NCI-H2196 (cell line): ENCODE data around the gene F2R.
"Not testable (repeated sequence)": the region's sequence is repeated elsewhere in the genome, so short reads cannot be mapped to it uniquely, and the experiment has no call there.

ENCODE experiments used
- DNase-seq: peaks from one replicate; lab custom pipeline; 2025; ENCODE audit not compliant: unreplicated experiment; lab: John Stamatoyannopoulos, UW

F2R gene

DNA sequence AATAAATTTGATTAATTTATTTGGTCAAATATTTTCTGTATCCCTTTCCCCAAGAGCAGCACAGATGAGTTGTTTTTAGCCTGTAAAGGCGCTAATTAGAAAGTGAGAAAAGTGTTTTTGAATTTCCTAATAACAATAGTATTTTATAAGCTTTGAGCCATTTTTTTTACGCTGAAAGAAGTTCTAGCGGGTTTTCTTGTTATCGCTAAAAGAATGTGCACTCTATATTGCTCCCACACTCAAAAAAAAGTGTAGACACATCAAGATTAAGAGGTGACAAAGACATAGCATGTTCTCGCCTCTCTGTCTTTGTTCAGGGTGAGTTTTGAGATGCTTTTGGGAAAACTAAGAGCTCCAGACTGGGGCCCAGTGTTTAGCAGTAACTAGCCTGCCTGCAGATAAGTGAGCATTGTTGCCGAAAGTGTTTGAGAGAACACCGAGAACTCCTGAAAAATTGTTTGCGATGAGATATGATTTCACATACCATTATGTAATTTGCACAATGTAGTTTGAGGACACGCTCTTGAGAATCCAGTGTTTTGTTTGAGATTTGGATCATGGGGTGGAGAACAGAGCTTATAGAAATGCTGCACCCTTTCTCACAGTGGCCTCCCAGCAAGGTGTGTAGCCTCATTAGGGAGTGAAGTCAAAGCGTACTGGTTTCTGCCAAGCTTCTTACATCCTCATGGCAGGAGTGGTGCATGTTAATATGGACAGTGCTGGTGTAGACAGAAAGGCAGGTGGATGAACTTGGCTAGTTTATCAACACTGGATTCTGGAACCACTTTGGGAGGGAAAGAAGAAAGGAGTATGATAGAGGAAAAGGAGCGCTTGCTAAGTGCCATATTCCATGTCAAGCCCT is 1.5 kb downstream of the F2R start:
- DNase-seq = no peak

DNA sequence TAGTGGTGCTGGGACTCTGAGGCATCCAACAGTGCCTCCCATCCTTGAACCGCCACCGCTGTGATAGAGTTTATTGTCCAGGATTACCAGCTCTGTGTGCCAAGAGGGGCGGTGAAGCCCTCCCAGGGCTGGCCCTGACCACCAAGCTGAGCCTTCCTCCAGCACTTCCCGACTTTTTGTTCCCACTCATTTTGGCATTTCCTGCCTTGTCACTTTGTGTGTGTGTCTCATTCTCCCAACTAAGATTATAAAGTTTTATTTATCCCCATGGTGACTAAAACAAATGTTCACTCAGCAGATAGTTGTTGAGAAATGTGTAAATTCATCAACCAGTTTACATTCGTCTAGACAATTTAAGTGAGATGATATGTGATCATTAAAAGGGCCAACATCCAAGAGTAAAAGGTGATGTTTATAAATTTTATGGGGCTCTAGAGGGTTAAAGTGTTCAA is 2.5 kb downstream of the F2R start:
- no peak for DNase-seq

DNA sequence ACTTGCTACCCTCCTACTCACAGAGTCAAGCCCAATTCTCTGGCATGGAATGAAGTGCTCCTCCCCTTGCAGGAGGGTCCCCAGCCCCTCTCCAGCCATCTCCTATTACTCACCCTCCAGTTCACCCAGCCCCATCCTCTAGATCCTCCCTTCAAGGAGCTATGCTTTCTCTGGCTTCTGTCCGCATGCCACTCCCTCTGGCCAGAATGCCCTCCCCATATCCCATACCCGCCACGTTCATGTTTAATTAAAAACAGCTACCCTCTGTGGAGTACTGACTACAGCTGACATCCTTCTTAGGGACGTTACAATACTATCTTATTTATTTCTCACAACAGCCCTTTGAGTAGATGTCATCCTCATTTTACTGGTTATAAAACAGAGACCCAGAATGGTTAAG is 3.0 kb downstream of the F2R start:
- DNase-seq = no peak

DNA sequence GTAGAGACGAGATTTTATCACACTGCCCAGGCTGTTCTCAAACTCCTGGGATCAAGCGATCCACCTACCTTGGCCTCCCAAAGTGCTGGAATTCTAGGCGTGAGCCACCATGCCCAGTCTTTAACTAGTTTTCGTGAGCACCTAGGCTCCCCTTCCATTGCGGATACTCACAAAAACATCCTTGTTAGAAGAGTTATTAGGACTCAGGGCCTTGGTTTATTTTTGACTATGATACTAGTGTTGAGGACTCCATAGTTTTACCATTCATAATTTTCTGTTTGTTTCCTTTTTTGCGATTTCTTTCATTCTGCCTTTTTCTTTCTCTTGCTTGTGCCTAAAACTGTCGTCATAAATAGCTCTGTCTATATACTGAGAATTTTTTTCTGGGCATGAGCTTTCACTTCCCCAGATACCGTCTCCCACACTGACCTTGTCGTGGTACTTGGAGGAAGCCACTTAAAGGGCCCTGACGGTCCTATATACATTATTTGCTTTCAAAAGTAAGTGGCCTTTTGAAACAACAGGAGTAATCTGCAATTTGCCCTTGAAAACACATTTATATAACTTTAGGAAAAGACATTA is 5.2 kb downstream of the F2R start:
- no peak for DNase-seq

DNA sequence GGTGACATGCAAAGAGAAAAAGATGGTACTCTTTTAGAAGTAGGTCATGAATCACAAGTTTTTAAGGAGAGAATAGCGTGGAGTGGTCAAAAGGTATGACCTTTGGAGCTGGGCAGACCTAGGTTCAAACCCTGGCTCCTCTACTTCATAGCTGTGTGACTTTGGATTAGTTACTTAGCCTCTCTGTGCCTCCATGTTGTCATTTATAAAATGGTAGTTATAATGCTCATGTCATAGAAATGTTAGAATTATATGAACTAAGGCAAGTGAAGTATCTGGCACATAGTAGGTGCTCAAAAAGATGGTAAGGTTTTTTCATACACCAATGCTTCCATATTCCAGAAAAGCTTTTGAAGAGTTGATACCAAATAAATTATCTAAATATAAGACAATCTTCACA is 7.3 kb downstream of the F2R start:
- DNase-seq = no peak

DNA sequence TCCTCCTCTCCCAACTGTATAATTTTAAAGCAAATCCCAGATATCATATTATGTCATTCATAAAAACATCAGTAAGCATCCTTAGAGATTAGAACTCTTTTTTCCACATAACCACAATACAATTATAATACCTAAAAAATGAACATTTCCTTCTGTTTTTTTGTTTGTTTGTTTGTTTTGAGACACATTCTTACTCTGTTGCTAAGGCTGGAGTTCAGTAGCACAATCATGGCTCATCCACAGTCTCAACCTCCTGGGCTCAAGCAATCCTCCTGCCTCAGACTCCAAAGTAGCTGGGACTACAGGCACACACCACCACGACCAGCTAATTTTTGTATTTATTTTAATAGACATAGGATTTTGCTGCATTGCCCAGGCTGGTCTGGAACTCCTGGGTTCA is 8.0 kb downstream of the F2R start:
- no peak for DNase-seq

DNA sequence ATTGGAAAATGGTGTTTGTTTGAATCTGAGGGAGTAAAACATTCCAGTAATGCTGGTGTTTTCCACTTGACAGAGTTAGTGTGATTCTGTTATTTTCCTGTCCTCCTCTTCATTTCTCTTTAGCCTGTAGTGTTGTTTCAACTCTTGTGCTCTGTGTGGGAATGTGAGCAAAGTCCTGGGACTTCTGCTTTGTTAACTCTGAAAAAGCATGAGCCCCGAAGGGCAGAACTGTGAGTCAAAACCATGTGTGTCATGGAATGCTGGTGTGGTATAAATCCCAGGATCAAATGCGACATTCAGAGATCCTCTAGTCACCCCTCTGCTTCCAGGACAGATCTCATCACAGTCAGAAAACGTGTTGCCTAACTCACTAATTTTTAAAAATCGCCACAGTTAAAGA is 8.9 kb downstream of the F2R start:
- DNase-seq = no peak

DNA sequence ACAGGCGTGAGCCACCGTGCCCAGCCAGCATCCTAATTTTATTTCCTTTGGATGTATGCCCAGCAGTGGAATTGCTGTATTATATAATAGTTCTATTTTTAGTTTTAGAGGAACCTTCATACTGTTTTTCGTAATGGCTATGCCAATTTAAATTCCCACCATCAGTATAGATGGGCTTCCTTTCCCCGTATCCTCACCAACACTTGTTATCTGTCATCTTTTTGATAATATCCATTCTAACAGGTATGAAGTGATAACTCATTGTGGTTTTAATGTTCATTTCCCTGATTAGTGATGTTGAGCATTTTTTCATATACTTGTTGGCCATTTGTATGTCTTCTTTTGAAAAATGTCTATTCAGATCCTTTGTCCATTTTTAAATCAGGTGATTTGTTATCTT is 13.0 kb downstream of the F2R start:
- DNase-seq = no peak

DNA sequence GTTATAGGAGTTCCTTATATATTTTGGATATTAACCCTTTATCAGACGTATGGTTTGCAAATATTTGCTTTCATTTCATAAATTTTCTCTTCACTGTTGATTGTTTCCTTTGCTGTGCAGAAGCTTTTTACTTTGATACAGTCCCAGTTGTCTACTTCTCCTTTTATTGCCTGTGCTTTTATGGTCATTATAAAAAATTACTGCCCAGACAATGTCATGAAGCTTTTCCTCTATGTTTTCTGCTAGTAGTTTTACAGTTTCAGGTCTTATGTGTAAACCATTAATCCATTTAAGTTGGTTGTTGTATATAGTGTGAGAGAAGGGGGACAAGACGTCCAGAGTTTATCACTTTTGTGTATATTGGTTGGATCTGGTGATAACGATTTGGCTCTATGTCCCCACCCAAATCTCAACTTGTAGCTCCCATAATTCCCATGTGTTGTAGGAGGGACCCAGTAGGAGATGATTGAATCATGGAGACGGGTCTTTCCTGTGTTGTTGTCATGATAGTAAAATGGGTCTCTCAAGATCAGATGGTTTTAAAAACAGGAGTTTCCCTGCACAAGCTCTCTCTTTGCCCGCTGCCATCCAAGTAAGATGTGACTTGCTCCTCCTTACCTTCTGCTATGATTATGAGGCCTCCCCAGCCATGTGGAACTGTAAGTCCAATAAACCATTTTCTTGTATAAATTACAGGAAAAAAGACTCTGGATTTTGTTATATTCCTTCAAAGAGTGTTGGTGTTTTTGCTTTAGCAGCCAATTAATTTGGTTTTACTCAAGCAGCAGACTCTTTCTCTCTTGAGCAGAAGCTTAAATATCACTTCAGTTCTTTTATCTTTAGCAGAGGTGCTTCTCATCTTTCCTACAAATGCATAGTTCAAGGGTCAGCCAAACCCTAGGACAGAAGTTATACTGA is 13.7 kb downstream of the F2R start:
- no peak for DNase-seq

DNA sequence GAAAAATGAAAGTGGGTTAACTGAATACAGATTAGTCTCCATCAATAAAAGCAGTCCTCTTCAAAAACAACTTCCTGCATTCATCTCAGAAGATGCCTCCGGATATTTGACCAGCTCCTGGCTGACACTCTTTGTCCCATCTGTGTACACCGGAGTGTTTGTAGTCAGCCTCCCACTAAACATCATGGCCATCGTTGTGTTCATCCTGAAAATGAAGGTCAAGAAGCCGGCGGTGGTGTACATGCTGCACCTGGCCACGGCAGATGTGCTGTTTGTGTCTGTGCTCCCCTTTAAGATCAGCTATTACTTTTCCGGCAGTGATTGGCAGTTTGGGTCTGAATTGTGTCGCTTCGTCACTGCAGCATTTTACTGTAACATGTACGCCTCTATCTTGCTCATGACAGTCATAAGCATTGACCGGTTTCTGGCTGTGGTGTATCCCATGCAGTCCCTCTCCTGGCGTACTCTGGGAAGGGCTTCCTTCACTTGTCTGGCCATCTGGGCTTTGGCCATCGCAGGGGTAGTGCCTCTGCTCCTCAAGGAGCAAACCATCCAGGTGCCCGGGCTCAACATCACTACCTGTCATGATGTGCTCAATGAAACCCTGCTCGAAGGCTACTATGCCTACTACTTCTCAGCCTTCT is 16.6 kb downstream of the F2R start:
- no peak for DNase-seq

DNA sequence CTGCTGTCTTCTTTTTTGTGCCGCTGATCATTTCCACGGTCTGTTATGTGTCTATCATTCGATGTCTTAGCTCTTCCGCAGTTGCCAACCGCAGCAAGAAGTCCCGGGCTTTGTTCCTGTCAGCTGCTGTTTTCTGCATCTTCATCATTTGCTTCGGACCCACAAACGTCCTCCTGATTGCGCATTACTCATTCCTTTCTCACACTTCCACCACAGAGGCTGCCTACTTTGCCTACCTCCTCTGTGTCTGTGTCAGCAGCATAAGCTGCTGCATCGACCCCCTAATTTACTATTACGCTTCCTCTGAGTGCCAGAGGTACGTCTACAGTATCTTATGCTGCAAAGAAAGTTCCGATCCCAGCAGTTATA is 17.1 kb downstream of the F2R start:
- no peak for DNase-seq

DNA sequence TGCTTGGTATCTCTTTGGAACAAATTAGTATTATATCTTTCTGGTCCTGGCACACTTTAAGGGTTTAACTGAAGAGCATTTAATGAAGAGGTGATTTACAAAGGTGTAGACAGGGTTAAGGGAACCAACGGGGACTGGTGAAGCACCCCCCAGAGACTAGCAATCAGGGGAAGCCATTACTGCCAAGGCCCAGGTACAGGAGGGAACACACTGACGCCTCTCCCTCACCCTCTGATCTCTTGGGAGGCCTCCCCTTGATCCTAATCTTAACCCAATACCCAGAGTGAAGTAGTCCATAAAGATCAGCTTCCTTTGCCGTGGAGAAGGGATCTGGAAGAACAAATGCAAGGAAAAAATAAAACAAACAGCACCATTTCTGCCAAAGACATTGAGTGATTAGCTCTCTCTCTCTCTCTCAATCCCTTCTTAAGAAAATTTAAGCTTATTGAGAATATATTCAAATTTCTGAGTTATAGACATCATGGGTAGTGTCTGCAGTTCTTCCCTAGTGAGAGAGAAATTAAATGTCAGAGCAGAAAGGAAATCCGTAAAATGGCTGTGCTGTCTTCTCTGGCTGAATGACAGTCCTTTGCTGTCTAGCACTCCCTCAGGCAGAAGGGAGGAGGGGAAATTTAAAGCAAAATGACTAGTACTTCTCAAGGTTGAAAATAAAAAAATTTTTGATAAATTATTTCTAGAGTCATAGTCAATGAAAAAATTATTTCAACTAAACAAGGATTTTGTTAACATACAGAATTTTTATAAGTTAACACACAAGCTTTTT is 20.0 kb downstream of the F2R start:
- DNase-seq = no peak

DNA sequence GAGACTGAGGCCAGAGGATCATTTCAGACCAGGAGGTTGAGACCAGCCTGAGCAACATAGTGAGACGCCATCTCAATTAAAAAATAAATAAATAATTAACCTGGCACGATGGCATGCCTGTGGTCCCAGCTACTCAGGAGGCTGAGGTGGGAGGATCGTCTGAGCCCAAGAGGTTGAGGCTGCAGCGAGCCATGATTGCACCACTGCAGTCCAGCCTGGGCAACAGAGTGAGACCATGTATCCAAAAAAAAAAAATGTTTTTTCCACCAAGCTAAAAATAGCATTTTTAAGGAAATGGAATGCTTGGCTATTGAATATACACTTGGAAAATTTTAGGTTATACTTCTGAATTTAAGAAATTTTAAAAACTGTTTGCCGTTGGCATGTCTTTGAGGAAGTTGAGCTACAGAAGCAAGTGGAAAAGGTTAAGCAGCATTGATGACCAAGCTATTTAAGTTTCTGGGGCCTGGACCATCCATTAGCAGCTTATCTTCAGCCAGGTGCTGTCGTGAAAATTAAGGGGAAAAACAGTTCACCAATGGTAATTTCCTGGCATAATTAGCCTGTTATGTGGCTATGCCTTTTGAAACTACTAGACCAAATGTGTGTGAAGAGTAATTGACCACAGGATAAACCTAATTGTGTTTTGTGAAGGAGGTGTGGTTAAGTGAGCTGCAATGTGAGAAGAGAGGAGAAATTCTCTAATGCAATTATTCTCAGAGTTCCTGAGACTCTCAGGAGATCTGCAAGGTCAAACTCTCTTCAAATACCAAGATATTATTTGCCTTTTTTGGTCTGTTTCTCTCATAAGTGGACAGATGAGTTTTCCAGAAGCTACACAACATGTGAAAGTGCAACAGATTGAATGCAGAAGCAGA is 21.0 kb downstream of the F2R start:
- no peak for DNase-seq

DNA sequence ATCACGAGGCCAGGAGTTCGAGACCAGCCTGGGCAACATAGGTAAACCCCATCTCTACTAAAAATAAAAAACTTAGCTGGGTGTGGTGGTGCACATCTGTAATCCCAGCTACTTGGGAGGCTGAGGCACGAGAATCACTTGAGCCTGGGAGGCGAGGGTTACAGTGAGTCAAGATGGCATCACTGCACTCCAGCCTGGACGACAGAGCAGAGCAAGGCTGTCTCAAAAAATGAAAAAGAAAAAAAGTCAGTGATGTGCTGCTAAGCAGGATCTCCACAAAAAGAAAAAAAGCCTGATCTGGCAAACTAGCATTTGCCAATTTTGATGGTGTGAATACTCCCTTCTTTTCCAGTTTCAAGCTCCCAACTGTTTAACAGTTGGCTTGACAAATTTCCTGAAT is 21.9 kb downstream of the F2R start:
- no peak for DNase-seq

DNA sequence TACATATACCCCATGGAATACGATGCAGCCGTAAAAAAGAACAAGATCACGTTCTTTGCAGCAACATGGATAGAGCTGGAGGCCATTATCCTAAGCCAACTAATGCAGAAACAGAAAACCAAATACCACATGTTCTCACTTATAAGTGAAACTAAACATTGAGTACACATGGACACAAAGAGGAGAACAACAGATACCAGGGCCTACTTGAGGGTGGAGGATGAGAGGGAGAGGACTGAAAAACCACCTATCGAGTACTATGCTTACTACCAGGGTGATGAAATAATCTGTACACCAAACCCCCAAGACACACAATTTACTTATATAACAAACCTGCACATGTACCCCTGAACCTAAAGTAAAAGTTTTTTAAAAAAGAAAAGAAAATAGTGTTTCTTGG is 25.6 kb downstream of the F2R start:
- not testable (repeated sequence) for DNase-seq

DNA sequence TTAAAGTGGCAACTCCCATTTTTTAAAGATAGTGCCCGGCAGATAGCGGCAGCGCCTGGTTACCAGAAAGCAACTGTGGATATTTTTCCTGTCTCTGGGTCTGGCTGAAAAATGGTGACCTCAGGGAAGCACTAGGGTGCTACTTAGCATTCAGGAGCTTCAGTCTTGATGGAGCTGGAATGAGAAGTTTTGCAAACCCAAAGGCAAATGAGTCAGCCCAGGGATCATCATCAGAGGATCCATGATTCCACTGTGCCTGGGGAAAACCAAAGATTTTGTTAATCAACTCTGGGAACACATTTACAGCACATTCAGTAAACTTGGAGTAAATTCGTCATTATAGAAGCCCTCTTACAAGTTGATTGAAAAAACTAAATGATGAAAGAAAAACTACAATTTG is 26.7 kb downstream of the F2R start:
- no peak for DNase-seq

DNA sequence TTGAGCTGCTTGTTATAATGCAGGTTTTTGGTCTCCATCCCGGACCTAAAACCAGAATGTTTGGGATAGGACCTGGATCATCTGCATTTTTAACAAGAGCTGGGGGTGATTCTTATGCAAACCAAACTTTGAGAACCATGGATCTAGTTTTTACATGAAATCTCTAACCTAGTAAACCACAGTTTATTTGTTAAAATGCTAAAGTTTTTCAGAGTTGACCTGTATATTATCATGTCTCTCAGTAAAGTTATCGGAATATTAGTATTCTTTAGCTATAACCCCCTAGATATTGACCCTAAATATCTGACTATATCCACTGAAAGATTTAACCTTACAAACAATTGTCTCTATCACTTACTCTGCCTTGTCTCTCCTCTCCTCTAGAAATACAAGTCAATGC is 28.7 kb downstream of the F2R start:
- DNase-seq = no peak

DNA sequence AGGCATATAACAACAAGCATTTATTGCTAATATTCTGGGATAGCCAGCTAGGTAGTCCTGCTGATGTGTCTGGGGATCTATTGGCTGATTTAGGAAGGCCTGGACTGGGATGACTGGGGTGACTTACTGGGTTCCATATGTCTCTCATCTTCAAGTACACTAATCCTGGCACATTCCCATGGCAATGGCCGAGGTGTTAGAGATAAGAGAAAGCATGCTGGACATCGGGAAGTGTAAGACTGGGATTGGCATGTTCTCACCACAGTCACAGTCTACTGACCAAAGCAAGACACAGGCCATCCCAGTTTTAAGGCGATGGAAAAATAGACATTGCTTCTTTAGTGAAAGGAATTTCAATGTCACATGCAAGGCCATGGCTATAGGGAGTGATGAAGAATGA is 29.7 kb downstream of the F2R start:
- no peak for DNase-seq

DNA sequence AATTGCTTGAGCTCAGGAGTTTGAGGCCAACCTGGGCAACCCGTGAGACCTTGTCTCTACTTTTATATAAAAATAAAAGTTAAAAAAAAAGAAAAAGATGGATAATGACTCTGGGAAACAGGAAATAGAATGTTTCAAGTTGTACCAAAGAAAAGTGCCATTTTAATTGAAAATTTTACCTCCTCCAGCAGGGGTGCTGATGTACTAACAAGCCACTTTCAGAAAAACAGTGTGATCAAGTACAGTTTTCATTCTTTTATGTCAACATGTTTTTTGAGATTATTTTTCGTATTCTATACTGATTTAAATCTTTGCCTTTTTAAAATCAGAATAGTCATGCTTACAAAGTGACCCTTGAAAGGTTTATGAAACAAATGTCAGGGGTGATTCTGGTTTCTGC is 30.8 kb downstream of the F2R start:
- DNase-seq = no peak

DNA sequence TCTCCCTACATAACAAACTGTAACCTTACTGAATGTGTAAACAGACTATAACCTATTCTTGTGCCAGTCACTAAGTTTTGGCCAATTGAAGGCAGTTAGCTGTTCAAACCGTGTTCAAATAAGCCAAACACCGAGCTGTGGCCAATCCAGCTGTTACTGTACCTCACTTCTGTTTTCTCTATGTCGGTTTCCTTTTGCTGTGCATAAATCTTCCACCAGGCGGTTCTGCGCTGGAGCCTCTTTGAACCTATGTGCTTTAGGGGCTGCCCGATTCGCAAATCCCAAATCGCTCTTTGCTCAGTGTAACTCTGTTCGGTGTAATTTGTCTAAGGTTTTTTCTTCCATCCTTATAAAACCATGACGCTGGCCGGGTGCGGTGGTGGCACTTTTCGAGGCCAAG is 31.8 kb downstream of the F2R start:
- DNase-seq = no peak
